Activated gamma-delta T cell (primary cell): ENCODE data around the gene PIK3R5.

ENCODE experiments used
- DNase-seq: peaks from one replicate; lab custom pipeline; 2025; lab: John Stamatoyannopoulos, UW

Gene PIK3R5

GRCh38 chr17:8879410-8879809 is 86.1 kb downstream of the PIK3R5 start:
- DNase-seq: no peak

- DNase-seq: no peak
Measured at GRCh38 chr17:8877984-8878383, 87.5 kb downstream of the PIK3R5 start.

- DNase-seq: no peak
Measured at GRCh38 chr17:8875957-8876356, 89.5 kb downstream of the PIK3R5 start.

- DNase-seq: no peak
Measured at GRCh38 chr17:8875436-8875835, 90.1 kb downstream of the PIK3R5 start.

DNA sequence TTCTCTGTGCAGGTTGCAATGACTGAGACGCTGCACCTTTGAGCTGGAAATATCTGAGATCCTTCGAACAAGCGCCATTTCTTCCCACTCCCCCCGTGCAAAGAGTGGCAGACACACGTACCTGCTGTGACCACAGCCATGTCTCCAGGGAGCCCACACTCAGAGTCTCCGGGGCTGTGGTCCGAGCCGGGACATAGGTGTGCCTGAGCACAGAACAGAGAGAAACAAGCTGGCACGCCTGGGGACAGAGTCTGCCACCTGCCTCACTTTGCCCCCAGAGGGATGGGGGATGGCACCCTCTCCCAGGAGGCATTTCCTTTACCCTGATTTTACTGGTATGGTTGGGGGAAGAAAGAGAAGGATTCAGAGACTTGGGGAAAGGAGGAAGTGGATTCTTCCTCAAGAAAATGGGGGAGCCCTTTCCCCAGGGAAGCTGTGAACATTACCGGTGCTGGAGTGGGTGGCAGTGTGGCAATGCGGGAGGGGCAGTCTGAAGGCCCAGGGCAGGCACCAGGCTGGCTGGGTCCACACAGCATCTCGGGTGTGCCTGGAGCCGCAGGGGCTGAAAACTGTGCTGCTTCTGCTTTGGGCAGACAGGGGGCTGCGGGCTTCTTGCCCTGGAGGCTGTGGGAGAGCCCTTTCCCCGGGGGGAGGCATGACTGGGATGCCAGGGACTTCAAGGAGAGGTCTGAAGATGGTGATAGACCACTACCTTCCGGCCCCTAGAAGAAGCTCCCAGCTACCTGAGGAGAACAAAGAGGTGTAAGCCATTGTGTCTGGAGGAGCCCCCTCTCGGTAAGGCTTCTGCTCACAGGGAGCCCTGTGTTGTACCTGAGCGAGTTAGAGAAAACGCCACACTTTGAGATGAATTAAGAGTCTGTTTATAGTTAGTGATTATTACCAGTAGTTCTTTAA is 91.4 kb downstream of the PIK3R5 start:
- no peak for DNase-seq

DNA sequence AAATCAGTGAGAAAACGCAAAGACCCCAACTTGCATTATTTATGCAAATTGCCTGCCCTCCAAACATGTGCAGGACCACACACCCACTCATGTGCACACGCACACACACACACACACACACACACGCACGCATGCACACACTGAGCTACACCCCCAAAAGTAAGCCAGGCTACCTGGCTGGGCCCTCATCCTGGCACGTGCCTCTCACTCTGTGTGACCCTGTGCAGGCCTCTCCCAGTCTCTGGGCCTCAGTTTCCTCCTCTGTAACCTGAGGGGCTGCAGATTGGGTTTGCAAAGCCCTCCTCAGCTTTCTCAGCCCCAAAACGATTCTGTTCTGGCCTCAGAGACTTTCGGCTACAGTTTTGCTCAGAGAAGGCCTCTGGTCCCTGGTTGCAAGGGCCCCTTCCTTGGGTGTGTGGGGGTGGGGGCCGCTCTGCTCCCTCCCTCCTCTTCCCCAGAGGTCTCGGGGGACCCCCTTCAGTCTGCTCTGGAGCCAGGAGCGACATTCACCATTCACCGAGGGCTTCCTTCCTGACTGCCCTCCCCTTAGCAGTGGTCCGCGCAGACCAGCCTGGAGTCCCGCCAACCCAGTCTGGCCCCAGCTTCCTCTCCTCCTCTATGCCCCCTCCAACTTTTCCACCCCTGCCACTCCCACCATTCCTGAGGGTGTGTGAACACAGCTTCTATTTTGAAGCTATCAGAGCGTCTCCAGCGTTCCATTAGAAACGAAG is 92.6 kb downstream of the PIK3R5 start:
- DNase-seq: no peak

DNA sequence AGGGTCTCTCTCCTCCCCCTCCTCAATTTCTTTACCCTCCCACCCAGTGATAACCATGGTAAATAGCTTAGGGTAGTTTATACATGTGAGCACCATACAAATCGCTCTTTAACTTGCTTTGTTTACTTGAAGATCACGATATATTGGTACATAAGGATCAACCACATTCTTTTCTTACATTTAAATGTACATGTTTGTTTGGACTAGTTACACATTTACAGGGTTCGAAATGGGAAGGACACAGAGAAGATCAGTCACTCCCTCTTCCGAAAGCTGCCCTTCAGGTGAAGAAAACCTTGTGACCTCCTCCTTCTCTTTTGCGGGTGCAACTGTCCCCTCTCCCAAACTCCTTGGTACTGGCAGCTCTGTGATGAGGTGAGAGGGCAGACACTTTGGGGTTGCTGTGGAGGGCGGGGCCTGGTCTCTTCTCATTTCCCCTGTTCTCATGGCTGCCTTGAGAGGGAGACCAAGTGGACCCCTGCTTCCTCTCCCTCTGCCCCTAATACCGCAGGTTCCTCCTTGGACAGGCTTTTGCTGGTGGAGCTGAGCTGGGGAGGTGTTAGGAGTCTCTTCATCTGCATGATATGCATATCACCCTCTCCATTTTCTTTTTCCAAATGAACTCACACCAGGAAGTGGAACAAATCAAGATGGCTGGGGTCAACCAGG is 93.3 kb downstream of the PIK3R5 start:
- DNase-seq: no peak

- DNase-seq: no peak
Measured at GRCh38 chr17:8871081-8871581, 94.4 kb downstream of the PIK3R5 start.

GRCh38 chr17:8870406-8871040 is 95.0 kb downstream of the PIK3R5 start:
- no peak for DNase-seq

GRCh38 chr17:8869114-8869815 is 96.2 kb downstream of the PIK3R5 start:
- no peak for DNase-seq

GRCh38 chr17:8868529-8868951 is 97.0 kb downstream of the PIK3R5 start:
- no peak for DNase-seq

GRCh38 chr17:8868092-8868491 is 97.4 kb downstream of the PIK3R5 start:
- no peak for DNase-seq

DNA sequence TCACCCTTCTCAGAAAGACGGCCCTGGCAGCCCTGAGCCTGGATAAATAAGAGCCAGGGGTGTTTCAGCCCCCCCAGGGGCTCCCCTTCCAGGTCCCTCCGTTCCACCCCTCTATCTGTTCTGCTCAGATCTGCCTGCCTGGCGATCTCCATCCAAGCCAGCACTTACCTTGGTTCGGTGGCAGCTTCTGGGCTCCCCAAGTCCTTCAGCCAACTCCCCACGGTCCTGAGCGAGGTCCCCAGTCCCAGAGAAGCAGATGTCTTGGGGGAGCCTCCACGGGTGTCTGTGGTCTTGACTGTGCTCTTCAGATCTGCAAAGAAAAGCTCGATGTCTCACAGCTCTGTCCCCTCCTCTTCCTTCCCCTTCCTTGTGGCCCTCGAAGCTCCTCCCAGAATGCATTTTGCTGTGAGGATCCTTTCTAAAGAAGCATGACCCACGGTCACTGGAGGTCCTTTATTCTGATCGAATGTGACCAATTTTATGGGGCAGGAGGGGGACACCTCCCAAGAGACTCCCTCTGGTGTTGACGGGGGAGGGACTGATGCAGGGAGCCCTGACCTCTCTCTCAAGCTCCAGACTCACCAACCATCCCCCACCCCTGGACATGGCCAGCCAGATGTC is 98.0 kb downstream of the PIK3R5 start, which contains the start of gene PIK3R6:
TSS of gene PIK3R6 (minus strand) at position 314 of the 621 bp plus-strand sequence. CDS start 17,880 bp downstream, outside the sequence.
- DNase-seq: no peak

DNA sequence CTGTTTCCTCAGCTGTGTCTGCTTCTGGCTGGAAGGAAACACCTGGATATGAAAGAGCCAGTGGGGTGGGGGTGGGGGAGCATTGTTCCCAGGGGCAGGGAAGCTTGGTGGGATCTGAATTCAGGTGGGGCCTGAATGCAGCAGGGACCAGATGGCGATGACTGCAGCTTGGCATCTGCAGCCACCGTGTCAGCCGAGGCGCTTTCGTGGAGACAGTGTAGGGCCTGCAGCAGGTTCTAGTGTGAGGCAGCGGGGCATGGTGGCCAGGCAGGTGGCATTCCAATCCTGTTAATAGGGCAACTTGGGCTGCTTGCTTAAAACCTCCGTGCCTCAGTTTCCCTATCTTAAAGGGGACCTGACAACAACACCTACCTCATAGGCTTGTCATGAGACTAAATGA is 99.7 kb downstream of the PIK3R5 start:
- DNase-seq: no peak

DNA sequence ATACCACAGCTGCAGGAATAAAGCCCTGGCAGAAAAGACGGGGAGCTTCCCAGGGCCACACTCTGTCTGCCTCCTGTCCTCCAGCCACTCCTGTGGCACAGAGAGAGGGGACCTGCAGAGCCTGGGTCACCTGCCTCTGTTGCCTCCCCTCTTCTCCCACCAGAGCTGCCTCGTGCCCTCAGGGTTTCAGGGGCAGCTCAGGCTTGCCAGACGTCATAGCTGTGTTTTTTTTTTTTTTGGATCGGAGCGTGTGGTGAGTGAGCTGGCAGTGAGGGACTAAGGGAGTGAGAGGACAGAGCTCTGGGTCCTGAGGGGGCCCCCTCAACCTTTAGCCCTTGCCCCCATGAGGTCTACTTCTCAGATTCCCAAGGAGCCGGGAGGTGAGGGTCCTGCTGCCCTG is 100.1 kb downstream of the PIK3R5 start:
- no peak for DNase-seq

DNA sequence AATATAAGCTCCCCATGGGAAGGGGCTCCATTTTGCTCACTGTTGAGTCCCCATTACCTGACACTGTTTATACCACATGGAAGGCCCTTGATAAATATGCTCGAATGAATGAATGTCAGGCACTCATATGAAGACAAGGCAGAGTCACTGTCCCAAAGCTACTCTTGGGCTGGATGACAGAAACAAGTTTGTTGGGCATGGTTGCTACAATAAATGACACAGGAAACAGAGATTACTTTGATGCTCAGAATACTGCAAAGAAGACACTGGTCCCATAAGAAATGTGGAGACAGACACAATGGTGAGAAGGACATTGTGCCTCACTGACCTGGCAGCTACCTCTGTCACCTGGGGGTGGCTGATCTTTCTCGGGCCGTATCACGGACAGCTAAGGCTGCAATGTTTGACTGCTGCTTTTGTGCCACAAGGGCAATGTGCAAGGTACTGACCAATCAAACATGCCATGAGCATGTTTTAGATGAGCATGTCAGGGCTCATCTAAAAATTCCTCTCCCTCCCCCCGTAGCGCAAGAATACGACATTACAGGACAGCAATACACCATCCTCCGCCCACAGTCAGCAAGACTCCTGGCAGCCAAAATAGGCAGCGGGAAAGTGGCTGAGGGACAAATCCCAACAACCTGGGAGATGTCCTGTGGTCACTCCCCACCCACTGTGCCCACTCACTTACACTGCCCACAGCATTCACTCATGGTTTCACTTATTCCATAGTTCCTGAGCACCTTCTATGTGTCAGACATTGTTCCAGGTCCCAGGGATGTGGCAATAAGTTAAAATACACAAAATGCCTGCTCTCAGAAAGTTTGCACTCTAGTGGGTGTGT is 103.1 kb downstream of the PIK3R5 start:
- no peak for DNase-seq

DNA sequence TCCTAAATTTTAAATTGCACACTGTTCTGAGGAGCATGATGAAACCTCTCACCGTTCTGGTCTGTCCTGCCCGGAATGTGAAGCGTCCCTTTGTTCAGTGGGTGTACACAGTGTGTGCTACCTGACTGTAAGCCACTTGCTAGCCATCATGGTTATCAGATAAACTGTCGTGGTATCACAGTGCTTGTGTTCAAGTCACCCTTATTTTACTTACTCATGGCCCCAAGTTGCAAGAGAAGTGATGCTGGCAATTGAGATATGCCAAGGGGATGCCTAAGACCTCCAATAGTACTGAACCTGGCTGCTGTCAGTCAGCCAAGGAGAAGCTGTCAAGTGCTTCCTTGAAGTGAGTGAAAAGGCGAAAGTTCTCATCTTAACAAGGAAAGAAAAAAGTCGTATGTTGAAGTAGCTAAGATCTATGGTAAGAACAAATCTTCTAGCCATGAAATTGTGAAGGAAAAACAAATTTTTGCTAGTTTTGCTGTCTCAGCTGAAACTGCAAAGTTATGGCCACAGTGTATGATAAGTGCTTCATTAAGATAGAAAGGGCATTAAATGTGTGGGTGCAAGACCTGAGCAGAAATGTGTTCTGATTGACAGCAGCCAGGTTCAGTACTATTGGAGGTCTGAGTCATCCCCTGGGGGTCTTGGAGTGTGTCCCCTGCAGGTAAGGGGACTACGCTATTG is 103.9 kb downstream of the PIK3R5 start:
- DNase-seq: no peak

- DNase-seq: no peak
Measured at GRCh38 chr17:8859804-8860430, 105.6 kb downstream of the PIK3R5 start.
